Gastroesophageal sphincter (tissue), 4 donors: Measurements from ENCODE around the gene RXFP2. TPM values are rescaled to one million over a fixed set of nuclear protein-coding genes. Genes with fewer than 3 reads are reported as not detected.

ENCODE experiments used
- ATAC-seq: fragments of 150-250 bp; one replicate; pipeline ENCODE4 v1.9.1; 2016; ENCODE audit warnings: mild to moderate bottlenecking, moderate library complexity
- H3K27ac ChIP-seq, 4 donors: fragments of 200-600 bp; sonication (generic) in 3 of 4; 1 replicate in 3 of 4; 2 replicates in 1 of 4; pipeline ENCODE4 v1.5.1; 2016 to 2019
- H3K27me3 ChIP-seq: fragments of 200-600 bp; sonication (generic); one replicate; pipeline ENCODE4 v1.5.1; 2019
- H3K36me3 ChIP-seq, 2 donors: fragments of 200-600 bp; sonication (generic); one replicate each; pipeline ENCODE4 v1.5.1; 2019; ENCODE audit warnings: control low read depth in 1 of 2
- H3K4me1 ChIP-seq, 3 donors: fragments of 200-600 bp; sonication (generic); 1 replicate in 2 of 3; 2 replicates in 1 of 3; pipeline ENCODE4 v1.5.1; 2016 to 2019; ENCODE audit warnings: control low read depth in 2 of 3
- H3K4me3 ChIP-seq, 2 donors: fragments of 200-600 bp; sonication (generic); one replicate each; pipeline ENCODE4 v1.5.1; 2019; ENCODE audit warnings: mild to moderate bottlenecking in 1 of 2, moderate library complexity in 1 of 2
- H3K9me3 ChIP-seq, 3 donors: fragments of 200-600 bp; sonication (generic); one replicate each; pipeline ENCODE4 v1.5.1; 2017 to 2019; ENCODE audit warnings: control low read depth in 2 of 3
- CTCF ChIP-seq, 4 experiments: fragments of 200-600 bp in 2 of 4; fragments of 450-650 bp in 2 of 4; sonication (generic) in 1 of 4; IDR thresholded peaks; one replicate each; pipeline ENCODE4 v1.5.1; 2017 to 2019; ENCODE audit warnings: antibody characterized with exemption in 4 of 4, mild to moderate bottlenecking in 2 of 4, moderate library complexity in 2 of 4
- EP300 ChIP-seq: sonication (generic); formaldehyde crosslinking; IDR thresholded peaks from one replicate; pipeline ENCODE4 v1.6.1; 2017; ENCODE audit warnings: antibody characterized with exemption, mild to moderate bottlenecking
- POLR2A ChIP-seq, 2 donors: fragments of 450-650 bp; IDR thresholded peaks; one replicate each; pipeline ENCODE4 v1.6.1; 2017; ENCODE audit warnings: antibody characterized with exemption in 2 of 2, mild to moderate bottlenecking in 2 of 2, moderate library complexity in 1 of 2
- POLR2AphosphoS5 ChIP-seq: sonication (generic); formaldehyde crosslinking; IDR thresholded peaks from one replicate; pipeline ENCODE4 v1.6.1; 2017; ENCODE audit warnings: antibody characterized with exemption
- WGBS, 2 donors: methylation state at CpG; one replicate each; pipeline ENCODE4 v1.1.5; 2018; ENCODE audit warnings: low coverage in 1 of 2; 5-methylcytosine and 5-hydroxymethylcytosine counted together
- total RNA-seq, 4 donors: library from RNA; depleted of rRNA; stranded (reverse); fragments of >200 nt; gene quantifications; one replicate each; pipeline ENCODE4 v1.1.0, GENCODE V29; 2016

Gene RXFP2
- total RNA-seq, 4 donors from 2014 or later: not detected

GRCh38 chr13:31827707-31828106 lies 88.4 kb downstream of the RXFP2 start:
- Histone ChIP-seq H3K4me3 (no peak overlapping the region), H3K9me3 (no peaks in the 10 kb centered on the region), H3K36me3 (no peaks in the 10 kb centered on the region), H3K4me1 (no peaks in the 10 kb centered on the region), H3K27me3 (no peaks in the 10 kb centered on the region), H3K27ac (no peak overlapping the region)
- ATAC-seq: no peak
- WGBS, 2 donors: 33 to 42% methylated on average over 2 to 5 of the region's 5 CpGs
- TF ChIP-seq POLR2A (IDR thresholded peaks at IDR 0.05) (no peak), CTCF (IDR thresholded peaks at IDR 0.05) (no peak), POLR2AphosphoS5 (no peak)

- H3K27me3 ChIP-seq: no peaks in the 10 kb centered on the region
- 91 to 92% methylated on average over 1 of the region's 1 CpG for WGBS, 2 donors
- H3K9me3 ChIP-seq: no peaks in the 10 kb centered on the region
- no peak for ATAC-seq
- no peaks in the 10 kb centered on the region for H3K4me1 ChIP-seq
- H3K36me3 ChIP-seq: no peaks in the 10 kb centered on the region
- H3K4me3 ChIP-seq: no peak overlapping the region
- H3K27ac ChIP-seq: no peak overlapping the region
- no peak for TF ChIP-seq POLR2A (IDR thresholded peaks at IDR 0.05)
- TF ChIP-seq POLR2AphosphoS5: no peak
- TF ChIP-seq EP300: no peak
- no peak for TF ChIP-seq CTCF (IDR thresholded peaks at IDR 0.05)
These were observed 96.6 kb downstream of the RXFP2 start for GRCh38 chr13:31835932-31836331.

- peaks cover 15% of the 10 kb centered on the region for H3K27me3 ChIP-seq
- 54 to 77% methylated on average over 6 of the region's 6 CpGs for WGBS, 2 donors
- no peaks in the 10 kb centered on the region for H3K9me3 ChIP-seq
- peaks cover 0 to 19% (median 4%) of the 10 kb centered on the region in 3 donors for H3K4me1 ChIP-seq
- TF ChIP-seq POLR2A (IDR thresholded peaks at IDR 0.05) (no peak), CTCF (IDR thresholded peaks at IDR 0.05) (no peak), EP300 (no peak), POLR2AphosphoS5 (no peak)
- ATAC-seq: no peak
- H3K36me3 ChIP-seq: no peaks in the 10 kb centered on the region
- H3K4me3 ChIP-seq: no peak overlapping the region
- H3K27ac ChIP-seq: no peak overlapping the region
These were observed 103.7 kb downstream of the RXFP2 start for GRCh38 chr13:31843044-31843443.

GRCh38 chr13:31846182-31846938 lies 107.0 kb downstream of the RXFP2 start:
- Histone ChIP-seq H3K27me3 (peaks cover 15% of the 10 kb centered on the region), H3K4me3 (peak overlapping the region; percentile 65 to 89), H3K36me3 (no peaks in the 10 kb centered on the region), H3K9me3 (no peaks in the 10 kb centered on the region), H3K27ac (peak overlapping the region in 3 of 4 donors; percentile 75 to 83 (median 83)), H3K4me1 (peaks cover 0 to 19% (median 4%) of the 10 kb centered on the region in 3 donors)
- ATAC-seq: peak; percentile 99
- 0% methylated on average over 2 to 17 of the region's 74 CpGs for WGBS, 2 donors
- TF ChIP-seq POLR2AphosphoS5: no peak
- peak in 1 of 4 experiments; percentile 14 for TF ChIP-seq CTCF (IDR thresholded peaks at IDR 0.05)
- peak; percentile 45 to 51 for TF ChIP-seq POLR2A (IDR thresholded peaks at IDR 0.05)
- no peak for TF ChIP-seq EP300
